K562 (cell line): Measurements from ENCODE around the gene MBOAT2.

Experiments used
- COPS2 ChIP-seq: fragments of 450-650 bp; conservative IDR thresholded peaks from 2 replicates; pipeline ENCODE4 v1.6.1; 2016; ENCODE audit warnings: mild to moderate bottlenecking, moderate library complexity
- JUN ChIP-seq, 2 experiments: sonication (generic) in 1 of 2; formaldehyde crosslinking in 1 of 2; IDR thresholded peaks; 2 replicates each; pipeline versions ENCODE4 v1.6.1 to v1.8.0; 2012 to 2022; ENCODE audit warnings: borderline replicate concordance in 2 of 2, mild to moderate bottlenecking in 2 of 2, improper control_type of control experiment in 1 of 2, low read depth in 1 of 2, low read length in 1 of 2, missing genetic modification reagents in 1 of 2
- POLR2A ChIP-seq: fragments of 450-650 bp; conservative IDR thresholded peaks from 2 replicates; pipeline ENCODE4 v1.6.1; 2016
- RBFOX2 ChIP-seq: fragments of 200-400 bp; formaldehyde crosslinking; IDR thresholded peaks from 2 replicates; pipeline ENCODE4 v1.6.1; 2017; ENCODE audit warnings: low read depth, mild to moderate bottlenecking, low read length, moderate library complexity
- TF ChIP-seq, protein P1 (sequence below), 2 experiments: IDR thresholded peaks in 1 of 2; conservative IDR thresholded peaks in 1 of 2; 2 replicates each; pipeline ENCODE4 v1.6.1; 2016; ENCODE audit warnings: low read depth in 2 of 2, mild to moderate bottlenecking in 1 of 2, missing compliant biosample characterization in 1 of 2, missing genetic modification characterization in 1 of 2, moderate library complexity in 1 of 2

- TF ChIP-seq, protein P1, sequence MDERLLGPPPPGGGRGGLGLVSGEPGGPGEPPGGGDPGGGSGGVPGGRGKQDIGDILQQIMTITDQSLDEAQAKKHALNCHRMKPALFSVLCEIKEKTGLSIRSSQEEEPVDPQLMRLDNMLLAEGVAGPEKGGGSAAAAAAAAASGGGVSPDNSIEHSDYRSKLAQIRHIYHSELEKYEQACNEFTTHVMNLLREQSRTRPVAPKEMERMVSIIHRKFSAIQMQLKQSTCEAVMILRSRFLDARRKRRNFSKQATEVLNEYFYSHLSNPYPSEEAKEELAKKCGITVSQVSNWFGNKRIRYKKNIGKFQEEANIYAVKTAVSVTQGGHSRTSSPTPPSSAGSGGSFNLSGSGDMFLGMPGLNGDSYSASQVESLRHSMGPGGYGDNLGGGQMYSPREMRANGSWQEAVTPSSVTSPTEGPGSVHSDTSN (CRISPR knock-in tag; IDR thresholded peaks at IDR 0.05; ENCODE audit: low read depth), result no peak
- TF ChIP-seq, protein P1 (tag; conservative IDR thresholded peaks at IDR 0.05; ENCODE audit: low read depth), result no peak
- TF ChIP-seq POLR2A (no peak), COPS2 (no peak), JUN (IDR thresholded peaks at IDR 0.05; ENCODE audit: borderline replicate concordance, low read depth, low read length) (no peak), JUN (CRISPR knock-in tag; IDR thresholded peaks at IDR 0.05; ENCODE audit: borderline replicate concordance) (no peak), RBFOX2 (no peak)
Measured at GRCh38 chr2:8925411-8925810, 78.1 kb downstream of the MBOAT2 start.
